Measurements from ENCODE around the gene SELL.

DNA sequence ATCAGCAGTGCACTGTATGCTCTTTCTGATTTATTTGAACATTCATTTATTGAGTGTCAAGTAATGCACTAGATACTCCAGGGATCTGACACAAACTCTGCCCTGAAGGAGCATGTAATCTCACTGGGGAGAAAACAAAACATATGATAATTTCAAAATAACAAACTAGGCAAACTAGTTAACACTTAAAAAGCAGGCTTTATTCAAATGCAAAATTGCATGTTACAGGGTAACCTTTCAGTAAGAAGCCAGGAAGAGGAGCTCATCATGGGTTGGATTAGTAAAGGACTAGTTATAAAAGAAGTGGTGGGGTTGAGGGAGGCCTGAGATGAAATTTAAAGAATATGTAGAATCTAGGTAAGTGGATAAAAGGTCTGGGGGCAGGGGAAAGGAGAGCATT, 20.9 kb downstream of the SELL start:
- TF ChIP-seq, protein P1, sequence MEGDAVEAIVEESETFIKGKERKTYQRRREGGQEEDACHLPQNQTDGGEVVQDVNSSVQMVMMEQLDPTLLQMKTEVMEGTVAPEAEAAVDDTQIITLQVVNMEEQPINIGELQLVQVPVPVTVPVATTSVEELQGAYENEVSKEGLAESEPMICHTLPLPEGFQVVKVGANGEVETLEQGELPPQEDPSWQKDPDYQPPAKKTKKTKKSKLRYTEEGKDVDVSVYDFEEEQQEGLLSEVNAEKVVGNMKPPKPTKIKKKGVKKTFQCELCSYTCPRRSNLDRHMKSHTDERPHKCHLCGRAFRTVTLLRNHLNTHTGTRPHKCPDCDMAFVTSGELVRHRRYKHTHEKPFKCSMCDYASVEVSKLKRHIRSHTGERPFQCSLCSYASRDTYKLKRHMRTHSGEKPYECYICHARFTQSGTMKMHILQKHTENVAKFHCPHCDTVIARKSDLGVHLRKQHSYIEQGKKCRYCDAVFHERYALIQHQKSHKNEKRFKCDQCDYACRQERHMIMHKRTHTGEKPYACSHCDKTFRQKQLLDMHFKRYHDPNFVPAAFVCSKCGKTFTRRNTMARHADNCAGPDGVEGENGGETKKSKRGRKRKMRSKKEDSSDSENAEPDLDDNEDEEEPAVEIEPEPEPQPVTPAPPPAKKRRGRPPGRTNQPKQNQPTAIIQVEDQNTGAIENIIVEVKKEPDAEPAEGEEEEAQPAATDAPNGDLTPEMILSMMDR (IDR thresholded peaks at IDR 0.05): no peak
- no peak for TF ChIP-seq POLR2A (IDR thresholded peaks at IDR 0.05)
- no peak for TF ChIP-seq POLR2AphosphoS5 (IDR thresholded peaks at IDR 0.05)

Measured in breast epithelium (tissue), 3 donors.